Measurements from ENCODE around the gene SEMA3E. TPM values are rescaled to one million over a fixed set of nuclear protein-coding genes. Genes with fewer than 3 reads are reported as not detected.
"Not testable (repeated sequence)": the region's sequence is repeated elsewhere in the genome, so short reads cannot be mapped to it uniquely, and the experiment has no call there.

SEMA3E gene
- total and polyA plus RNA-seq, 7 donors = 0.04 to 0.46 (median 0.27) TPM

- ATAC-seq; H3K27me3 ChIP-seq (ENCODE audit: insufficient read depth in 3 of 3, low read length in 2 of 3); H3K9me3 ChIP-seq; DNase-seq; H3K36me3 ChIP-seq (ENCODE audit: insufficient read depth in 1 of 2, low read depth in 1 of 2); H3K27ac ChIP-seq; H3K4me3 ChIP-seq; H3K4me1 ChIP-seq; intact Hi-C loops (cut with DNase I): not testable (repeated sequence)
- WGBS, 3 donors = 55 to 73% (median 65%) methylated on average over 16 to 18 of the region's 18 CpGs
These were observed 188.8 kb downstream of the SEMA3E start for GRCh38 chr7:83459930-83460653.

- H3K27ac ChIP-seq; DNase-seq; H3K27me3 ChIP-seq (ENCODE audit: insufficient read depth in 3 of 3, low read length in 2 of 3); ATAC-seq; H3K9me3 ChIP-seq; H3K36me3 ChIP-seq (ENCODE audit: insufficient read depth in 1 of 2, low read depth in 1 of 2); H3K4me3 ChIP-seq; H3K4me1 ChIP-seq; intact Hi-C loops (cut with DNase I): not testable (repeated sequence)
- WGBS, 3 donors = 71 to 79% (median 75%) methylated on average over 6 of the region's 6 CpGs
These were observed 189.6 kb downstream of the SEMA3E start for GRCh38 chr7:83459101-83459929.

GRCh38 chr7:83457022-83457892 lies 191.7 kb downstream of the SEMA3E start:
- Histone ChIP-seq H3K27ac (no peak overlapping the region), H3K9me3 (no peaks in the 10 kb centered on the region), H3K36me3 (ENCODE audit: insufficient read depth in 1 of 2, low read depth in 1 of 2) (no peaks in the 10 kb centered on the region), H3K27me3 (ENCODE audit: insufficient read depth in 3 of 3, low read length in 2 of 3) (no peaks in the 10 kb centered on the region), H3K4me3 (no peak overlapping the region), H3K4me1 (no peaks in the 10 kb centered on the region)
- no peak for TF ChIP-seq CTCF (IDR thresholded peaks at IDR 0.05)
- 38 to 42% (median 40%) methylated on average over 5 of the region's 5 CpGs for WGBS, 3 donors
- no peak for DNase-seq
- ATAC-seq = no peak
- intact Hi-C loops (cut with DNase I) = no loop called here

- WGBS, 3 donors = 82 to 85% (median 82%) methylated on average over 5 of the region's 5 CpGs
- TF ChIP-seq CTCF (IDR thresholded peaks at IDR 0.05) = no peak
- H3K27ac ChIP-seq = no peak overlapping the region
- no peak for ATAC-seq
- H3K36me3 ChIP-seq (ENCODE audit: insufficient read depth in 1 of 2, low read depth in 1 of 2) = no peaks in the 10 kb centered on the region
- H3K9me3 ChIP-seq = no peaks in the 10 kb centered on the region
- H3K4me3 ChIP-seq = no peak overlapping the region
- H3K27me3 ChIP-seq (ENCODE audit: insufficient read depth in 3 of 3, low read length in 2 of 3) = no peaks in the 10 kb centered on the region
- no peak for DNase-seq
- no peaks in the 10 kb centered on the region for H3K4me1 ChIP-seq
- intact Hi-C loops (cut with DNase I) = no loop called here
These were observed 192.5 kb downstream of the SEMA3E start for GRCh38 chr7:83456413-83456812.

GRCh38 chr7:83455612-83456011 lies 193.3 kb downstream of the SEMA3E start:
- Histone ChIP-seq H3K9me3 (no peaks in the 10 kb centered on the region), H3K36me3 (ENCODE audit: insufficient read depth in 1 of 2, low read depth in 1 of 2) (no peaks in the 10 kb centered on the region), H3K27me3 (ENCODE audit: insufficient read depth in 3 of 3, low read length in 2 of 3) (no peaks in the 10 kb centered on the region), H3K4me3 (no peak overlapping the region), H3K27ac (no peak overlapping the region), H3K4me1 (no peaks in the 10 kb centered on the region)
- DNase-seq (no peak), ATAC-seq (no peak)
- WGBS, 3 donors = 77 to 81% (median 80%) methylated on average over 5 of the region's 5 CpGs
- intact Hi-C loops (cut with DNase I) = no loop called here
- no peak for TF ChIP-seq CTCF (IDR thresholded peaks at IDR 0.05)

Data from psoas muscle (tissue), 8 donors.